IPS DF 6.9 (cell line): ENCODE data around the gene CSRP1.

Experiments
- DNase-seq: peaks from one replicate; pipeline ENCODE4 v3.0.0-alpha.2; 2013; ENCODE audit warnings: low read depth, low spot score
- H3K27ac ChIP-seq: one replicate; pipeline ENCODE4 v1.5.1; 2013; ENCODE audit warnings: low read length, control low read depth
- H3K27me3 ChIP-seq: 2 replicates; pipeline ENCODE4 v1.6.1; 2013; ENCODE audit warnings: mild to moderate bottlenecking, low read length; ENCODE audit not compliant: control insufficient read depth, insufficient read depth
- H3K36me3 ChIP-seq: 2 replicates; pipeline ENCODE4 v1.6.1; 2013; ENCODE audit warnings: low read length; ENCODE audit not compliant: control insufficient read depth, insufficient read depth
- H3K4me1 ChIP-seq: 2 replicates; pipeline ENCODE4 v1.6.1; 2013; ENCODE audit warnings: low read length; ENCODE audit not compliant: control insufficient read depth, insufficient read depth
- H3K4me3 ChIP-seq: 2 replicates; pipeline ENCODE4 v1.5.1; 2013; ENCODE audit warnings: mild to moderate bottlenecking, low read length
- H3K9me3 ChIP-seq: 2 replicates; pipeline ENCODE4 v1.6.1; 2013; ENCODE audit warnings: low read length, inconsistent platforms; ENCODE audit not compliant: control insufficient read depth, insufficient read depth
- WGBS: extraction: QIAGEN DNeasy Blood & Tissue Kit; methylation state at CpG from one replicate; pipeline ENCODE4 v1.1.7; 2013; ENCODE audit warnings: mixed read lengths, missing lambda C conversion rate; ENCODE audit not compliant: insufficient read length, insufficient coverage; 5-methylcytosine and 5-hydroxymethylcytosine counted together

The CSRP1 gene

DNA sequence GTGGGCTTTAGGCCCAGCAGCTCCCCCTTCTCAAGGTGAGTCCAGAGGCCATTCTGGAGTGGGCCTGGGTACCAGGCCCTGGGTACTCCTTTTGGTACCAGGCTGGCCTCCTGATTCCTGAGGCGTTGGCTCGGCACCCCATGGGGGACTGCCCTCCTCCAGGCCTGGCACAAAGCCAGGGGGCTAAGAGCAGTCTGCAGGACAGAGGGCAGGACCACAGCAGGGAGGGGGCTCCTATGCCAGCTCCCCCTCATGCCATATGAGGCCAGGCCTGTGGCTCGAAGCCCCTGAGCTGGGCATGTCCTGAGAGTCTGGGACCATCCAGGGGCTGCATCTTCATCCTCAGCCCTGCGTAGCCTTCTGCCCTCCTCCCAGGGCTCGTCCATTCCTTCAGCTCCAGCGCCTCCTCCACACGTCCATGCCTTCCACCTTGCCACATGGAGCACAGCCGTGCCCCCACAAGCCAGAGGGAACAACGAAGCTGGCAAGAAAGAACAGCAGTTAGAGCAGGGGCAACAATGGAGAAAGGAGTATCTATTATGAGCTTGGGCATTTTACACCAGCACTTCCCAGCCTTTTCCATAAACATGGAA, 41.1 kb downstream of the CSRP1 start:
- H3K4me3 ChIP-seq = no peak overlapping the region
- peaks cover 13% of the 10 kb centered on the region; the same call in 1 of the 2 replicates for H3K36me3 ChIP-seq
- WGBS = no CpG with 5 or more reads among the region's 9 CpGs
- no peak overlapping the region for H3K27ac ChIP-seq
- peaks cover 3% of the 10 kb centered on the region; the same call in 1 of the 2 replicates for H3K27me3 ChIP-seq
- peaks cover 6% of the 10 kb centered on the region for H3K4me1 ChIP-seq
- no peak for DNase-seq
- no peaks in the 10 kb centered on the region for H3K9me3 ChIP-seq

DNA sequence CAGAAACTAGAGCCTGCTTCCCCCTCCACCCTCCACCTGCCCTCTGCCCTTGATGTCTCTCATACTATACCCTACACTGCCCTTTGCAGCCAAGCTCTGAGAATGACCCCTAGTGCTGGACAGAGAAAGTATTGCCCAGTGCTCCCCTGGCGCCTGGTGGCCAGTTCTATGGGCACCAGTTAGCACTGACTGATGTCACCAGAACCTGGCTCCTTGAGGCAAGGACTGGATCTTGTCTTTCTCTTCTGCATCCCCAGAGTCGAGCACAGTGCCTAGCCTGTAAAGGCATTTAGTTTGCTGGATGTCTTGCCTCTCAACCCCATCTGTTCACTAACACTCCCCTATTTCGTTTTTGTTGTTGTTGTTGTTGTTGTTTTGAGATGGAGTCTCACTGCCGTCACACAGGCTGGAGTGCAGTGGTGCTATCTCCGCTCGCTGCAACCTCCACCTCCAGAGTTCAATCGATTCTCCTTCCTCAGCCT, 43.8 kb downstream of the CSRP1 start:
- Histone ChIP-seq H3K9me3 (no peaks in the 10 kb centered on the region), H3K4me1 (peaks cover 1% of the 10 kb centered on the region), H3K36me3 (peaks cover 10% of the 10 kb centered on the region; the same call in 1 of the 2 replicates), H3K27ac (no peak overlapping the region), H3K4me3 (no peak overlapping the region), H3K27me3 (no peaks in the 10 kb centered on the region)
- DNase-seq = no peak
- no CpG with 5 or more reads among the region's 7 CpGs for WGBS

DNA sequence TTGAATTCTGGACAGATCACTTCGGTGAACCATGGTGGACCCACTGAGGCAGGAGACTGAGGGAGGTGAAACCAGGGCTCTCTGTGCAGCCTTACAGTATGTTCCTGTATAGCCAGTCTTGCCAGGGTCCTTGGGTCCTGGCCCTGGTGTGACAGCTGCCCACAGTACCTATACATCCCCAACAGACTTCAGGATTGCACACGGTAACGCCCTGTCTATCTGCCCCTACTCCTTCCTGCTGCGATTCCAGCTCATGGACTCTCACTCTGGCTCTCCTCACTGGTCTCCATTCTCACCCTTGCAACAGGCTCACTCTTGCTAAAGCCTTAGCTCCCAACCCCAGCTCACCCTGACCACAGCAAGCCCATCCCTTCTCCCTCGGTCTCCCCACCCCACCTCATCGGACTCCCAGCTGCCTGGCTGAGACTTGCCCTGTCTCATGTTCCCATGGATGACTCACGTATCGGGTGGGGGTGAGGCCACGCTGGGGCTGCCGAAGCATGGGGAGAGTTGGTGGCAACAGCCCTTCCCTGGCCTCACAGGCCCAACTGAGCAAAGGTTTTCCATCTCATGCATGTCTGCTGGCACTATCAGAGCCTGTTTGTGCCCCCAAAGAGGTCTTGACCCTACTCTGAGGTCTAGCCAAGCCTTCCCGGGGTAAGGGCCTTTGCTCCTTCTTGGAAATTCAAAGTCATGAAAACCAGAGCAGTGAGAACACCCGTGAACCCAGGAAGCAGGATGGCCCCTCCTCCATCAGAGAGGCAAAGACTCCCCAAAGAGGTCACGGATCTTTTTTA, 45.1 kb downstream of the CSRP1 start:
- no peak overlapping the region for H3K27ac ChIP-seq
- H3K4me1 ChIP-seq = no peaks in the 10 kb centered on the region
- H3K27me3 ChIP-seq = no peaks in the 10 kb centered on the region
- no peaks in the 10 kb centered on the region for H3K9me3 ChIP-seq
- WGBS = no CpG with 5 or more reads among the region's 13 CpGs
- peaks cover 10% of the 10 kb centered on the region; the same call in 1 of the 2 replicates for H3K36me3 ChIP-seq
- no peak overlapping the region for H3K4me3 ChIP-seq
- no peak for DNase-seq

DNA sequence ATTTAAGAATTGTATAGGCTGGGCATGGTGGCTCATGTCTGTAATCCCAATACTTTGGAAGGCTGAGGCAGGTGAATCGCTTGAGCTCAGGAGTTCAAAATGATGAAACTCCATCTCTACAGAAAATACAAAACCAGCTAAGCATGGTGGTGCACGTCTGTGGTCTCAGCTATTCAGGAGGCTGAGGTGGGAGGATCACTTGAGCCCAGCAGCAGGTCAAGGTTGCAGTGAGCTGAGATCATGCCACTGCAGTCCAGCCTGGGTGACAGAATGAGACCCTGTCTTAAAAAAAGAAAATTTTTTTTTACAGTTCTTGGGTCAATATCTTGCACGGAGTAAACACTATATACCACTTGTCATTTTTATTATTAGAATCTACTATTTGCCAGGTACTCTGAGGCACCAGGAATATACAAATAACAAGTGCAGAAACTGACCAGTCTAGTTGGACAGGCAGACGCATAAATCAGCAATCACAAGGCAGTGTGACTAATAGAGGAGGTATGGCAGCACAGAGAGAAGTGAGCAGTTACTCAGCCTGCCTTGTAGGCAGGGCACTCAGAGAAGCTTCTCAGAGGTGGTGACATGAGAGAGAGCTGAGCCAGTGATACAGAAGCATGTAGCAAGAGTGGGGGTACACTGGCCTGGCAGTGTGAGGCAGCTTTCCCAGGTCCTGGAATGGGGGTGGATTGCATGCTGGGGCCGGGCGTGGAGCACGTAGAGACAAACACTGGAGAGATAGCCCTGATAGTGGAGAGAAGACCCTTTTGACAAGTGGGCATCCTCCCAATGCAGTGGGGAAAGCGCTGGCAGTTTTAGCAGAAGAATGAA, 45.9 kb downstream of the CSRP1 start:
- no peak for DNase-seq
- Histone ChIP-seq H3K4me1 (no peaks in the 10 kb centered on the region), H3K27me3 (no peaks in the 10 kb centered on the region), H3K27ac (no peak overlapping the region), H3K36me3 (peaks cover 10% of the 10 kb centered on the region; the same call in 1 of the 2 replicates), H3K4me3 (no peak overlapping the region), H3K9me3 (no peaks in the 10 kb centered on the region)
- no CpG with 5 or more reads among the region's 8 CpGs for WGBS

DNA sequence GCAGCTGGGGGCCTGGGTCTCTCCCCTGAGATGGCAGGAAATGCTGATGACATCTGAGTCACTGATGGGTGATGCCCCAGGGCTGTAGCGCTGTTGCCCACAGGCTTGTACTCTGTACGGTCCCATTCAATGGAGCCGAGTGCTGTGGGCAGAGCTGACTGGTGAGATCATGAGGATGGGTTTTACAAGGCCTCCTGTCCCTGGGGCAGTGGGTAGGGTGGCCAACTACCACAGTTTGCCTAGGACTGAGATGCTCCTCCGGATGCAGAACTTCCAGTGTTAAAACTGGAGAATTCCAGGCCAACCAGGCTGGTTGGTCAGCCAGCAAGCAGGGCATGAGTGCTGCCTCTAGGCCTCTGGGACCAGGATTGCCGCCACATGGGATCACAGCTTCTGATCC, 47.1 kb downstream of the CSRP1 start:
- Histone ChIP-seq H3K4me1 (no peaks in the 10 kb centered on the region), H3K36me3 (no peaks in the 10 kb centered on the region), H3K9me3 (no peaks in the 10 kb centered on the region), H3K27ac (no peak overlapping the region), H3K4me3 (no peak overlapping the region), H3K27me3 (no peaks in the 10 kb centered on the region)
- no CpG with 5 or more reads among the region's 5 CpGs for WGBS
- no peak for DNase-seq

DNA sequence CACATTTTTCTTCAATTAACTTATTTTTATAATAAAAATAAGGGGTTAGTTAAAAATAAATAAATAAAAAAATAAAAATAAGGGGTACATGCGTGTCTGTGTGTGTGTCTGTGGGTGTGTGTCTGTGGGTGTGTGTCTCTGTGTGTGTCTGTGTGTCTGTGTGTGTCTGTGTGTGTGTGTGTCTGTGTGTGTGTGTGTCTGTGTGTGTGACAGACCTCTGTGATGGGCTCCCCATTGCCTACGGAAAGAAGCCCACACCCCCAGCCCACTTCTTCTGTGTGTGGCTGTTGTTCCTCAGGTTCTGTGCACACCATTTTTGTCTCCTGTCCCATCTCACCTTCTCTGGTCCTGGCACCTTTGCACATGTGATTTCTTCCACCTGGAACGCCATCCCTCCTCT, 47.9 kb downstream of the CSRP1 start:
- no peaks in the 10 kb centered on the region for H3K36me3 ChIP-seq
- no peaks in the 10 kb centered on the region for H3K27me3 ChIP-seq
- no peak overlapping the region for H3K4me3 ChIP-seq
- WGBS = 100% methylated on average over 1 of the region's 3 CpGs
- H3K4me1 ChIP-seq = no peaks in the 10 kb centered on the region
- H3K9me3 ChIP-seq = no peaks in the 10 kb centered on the region
- H3K27ac ChIP-seq = no peak overlapping the region
- DNase-seq = no peak

DNA sequence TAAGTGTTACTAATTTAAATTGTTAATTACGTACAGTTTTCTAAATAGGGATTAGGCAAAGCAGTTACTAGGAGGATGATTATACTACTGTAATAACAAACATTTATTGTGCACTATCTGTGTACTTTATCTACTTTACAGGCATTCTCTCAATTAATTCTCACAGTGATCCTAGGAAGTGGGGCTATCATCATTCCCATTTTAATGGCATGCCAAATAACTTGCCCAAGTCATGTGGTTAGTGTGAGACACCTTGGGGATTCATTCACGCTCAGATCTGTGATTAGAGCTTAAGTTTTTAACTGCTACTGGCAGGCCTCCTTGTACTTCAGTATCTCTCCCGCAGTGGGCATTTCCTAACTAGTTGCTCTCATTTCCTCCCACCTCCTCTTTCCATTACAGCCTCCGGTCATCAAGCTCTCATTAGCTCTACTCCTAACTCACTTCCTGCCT, 49.4 kb downstream of the CSRP1 start:
- whole genome bisulfite sequencing = no CpG with 5 or more reads among the region's 4 CpGs
- no peaks in the 10 kb centered on the region for H3K9me3 ChIP-seq
- H3K4me3 ChIP-seq = no peak overlapping the region
- no peaks in the 10 kb centered on the region for H3K4me1 ChIP-seq
- no peaks in the 10 kb centered on the region for H3K36me3 ChIP-seq
- no peak overlapping the region for H3K27ac ChIP-seq
- no peak for DNase-seq
- no peaks in the 10 kb centered on the region for H3K27me3 ChIP-seq

DNA sequence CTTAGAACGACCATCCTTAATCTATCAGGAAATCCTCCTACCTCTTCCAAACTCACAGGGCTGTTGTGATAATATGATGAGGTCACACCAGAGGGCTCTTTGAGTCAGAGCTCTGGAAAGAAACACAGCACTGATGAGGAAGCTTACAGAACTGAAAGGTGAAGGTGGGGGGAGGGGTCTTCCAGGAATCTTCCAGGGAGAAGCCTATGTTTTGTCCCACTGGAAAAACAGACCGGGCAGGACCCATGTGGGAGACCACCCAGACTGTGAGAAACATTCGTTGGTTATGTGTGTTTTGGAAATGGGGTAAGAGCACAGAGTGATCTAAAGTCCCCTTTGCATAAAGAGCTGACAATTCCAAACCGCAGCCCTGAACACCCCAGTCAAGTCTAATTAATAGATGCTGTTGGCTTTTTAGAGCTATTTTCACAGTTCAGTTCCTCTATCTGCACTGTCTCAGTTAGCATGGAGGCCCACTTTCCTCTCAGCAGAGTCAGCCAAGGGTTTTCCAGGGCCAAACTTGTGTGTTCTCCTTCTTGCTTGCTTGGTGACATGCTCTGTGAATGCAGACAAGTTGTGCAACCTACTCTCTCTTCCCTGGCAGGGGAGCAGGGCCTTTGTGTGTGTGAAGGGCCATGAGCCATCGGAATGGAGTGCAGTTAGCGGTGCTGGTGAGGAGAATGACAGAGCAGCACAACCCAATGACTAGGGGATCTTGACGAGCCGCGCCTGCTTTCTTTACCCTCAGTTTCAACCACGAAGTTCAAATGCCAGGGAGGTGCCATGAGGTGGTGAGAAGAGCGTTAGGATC, 50.2 kb downstream of the CSRP1 start:
- no peak overlapping the region for H3K4me3 ChIP-seq
- H3K27ac ChIP-seq = no peak overlapping the region
- DNase-seq = no peak
- H3K27me3 ChIP-seq = no peaks in the 10 kb centered on the region
- H3K4me1 ChIP-seq = no peaks in the 10 kb centered on the region
- H3K36me3 ChIP-seq = no peaks in the 10 kb centered on the region
- WGBS = no CpG with 5 or more reads among the region's 11 CpGs
- no peaks in the 10 kb centered on the region for H3K9me3 ChIP-seq

DNA sequence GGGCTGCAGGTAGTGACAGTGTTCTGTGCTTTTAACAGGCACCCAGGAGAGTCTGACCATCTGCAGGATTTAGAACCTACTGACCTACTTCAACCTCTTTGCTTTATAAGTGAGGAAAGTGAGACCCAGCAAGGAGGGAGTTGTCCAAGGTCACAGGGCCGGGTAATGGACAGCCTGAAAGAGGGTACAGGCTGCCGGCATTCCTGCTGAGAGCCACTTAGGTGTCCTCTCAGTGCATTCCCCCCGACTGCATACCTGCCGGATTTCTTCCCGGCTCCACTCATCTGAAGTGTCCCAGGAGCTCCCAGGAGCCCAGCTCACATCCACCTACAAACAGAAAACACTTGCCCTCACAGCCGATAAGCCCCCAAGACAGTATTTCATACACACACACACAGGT, 51.8 kb downstream of the CSRP1 start:
- Histone ChIP-seq H3K27ac (no peak overlapping the region), H3K27me3 (no peaks in the 10 kb centered on the region), H3K4me1 (peaks cover 3% of the 10 kb centered on the region), H3K36me3 (no peaks in the 10 kb centered on the region), H3K4me3 (no peak overlapping the region), H3K9me3 (no peaks in the 10 kb centered on the region)
- WGBS = no CpG with 5 or more reads among the region's 6 CpGs
- no peak for DNase-seq

DNA sequence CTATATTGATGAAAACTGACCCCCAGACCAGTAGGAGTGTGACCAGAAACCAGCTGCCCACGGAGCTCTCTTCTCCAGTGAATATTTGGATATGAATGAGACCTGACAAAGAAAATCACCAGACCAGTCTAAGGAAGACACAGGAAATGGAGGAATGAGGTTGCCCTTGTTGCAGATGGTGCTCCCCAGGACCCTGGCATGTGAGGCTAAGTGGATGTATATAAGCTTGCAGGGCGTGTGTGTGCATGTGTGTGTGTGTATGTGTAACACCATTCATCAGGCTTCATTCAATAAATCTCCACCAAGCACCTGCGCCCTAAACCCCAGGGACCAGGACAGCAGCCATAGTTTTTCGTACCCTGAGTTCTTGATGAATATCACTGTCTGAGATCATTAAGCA, 52.3 kb downstream of the CSRP1 start:
- no CpG with 5 or more reads among the region's 4 CpGs for WGBS
- Histone ChIP-seq H3K4me3 (no peak overlapping the region), H3K9me3 (no peaks in the 10 kb centered on the region), H3K4me1 (peaks cover 3% of the 10 kb centered on the region), H3K27me3 (no peaks in the 10 kb centered on the region), H3K27ac (no peak overlapping the region), H3K36me3 (no peaks in the 10 kb centered on the region)
- no peak for DNase-seq
